ENCODE measurements around the gene TBC1D16. TPM values are rescaled to one million over a fixed set of nuclear protein-coding genes. Genes with fewer than 3 reads are reported as not detected.

The TBC1D16 gene
- total RNA-seq, 2 donors from 2014 or later, result 45.9 to 52.1 TPM

DNA sequence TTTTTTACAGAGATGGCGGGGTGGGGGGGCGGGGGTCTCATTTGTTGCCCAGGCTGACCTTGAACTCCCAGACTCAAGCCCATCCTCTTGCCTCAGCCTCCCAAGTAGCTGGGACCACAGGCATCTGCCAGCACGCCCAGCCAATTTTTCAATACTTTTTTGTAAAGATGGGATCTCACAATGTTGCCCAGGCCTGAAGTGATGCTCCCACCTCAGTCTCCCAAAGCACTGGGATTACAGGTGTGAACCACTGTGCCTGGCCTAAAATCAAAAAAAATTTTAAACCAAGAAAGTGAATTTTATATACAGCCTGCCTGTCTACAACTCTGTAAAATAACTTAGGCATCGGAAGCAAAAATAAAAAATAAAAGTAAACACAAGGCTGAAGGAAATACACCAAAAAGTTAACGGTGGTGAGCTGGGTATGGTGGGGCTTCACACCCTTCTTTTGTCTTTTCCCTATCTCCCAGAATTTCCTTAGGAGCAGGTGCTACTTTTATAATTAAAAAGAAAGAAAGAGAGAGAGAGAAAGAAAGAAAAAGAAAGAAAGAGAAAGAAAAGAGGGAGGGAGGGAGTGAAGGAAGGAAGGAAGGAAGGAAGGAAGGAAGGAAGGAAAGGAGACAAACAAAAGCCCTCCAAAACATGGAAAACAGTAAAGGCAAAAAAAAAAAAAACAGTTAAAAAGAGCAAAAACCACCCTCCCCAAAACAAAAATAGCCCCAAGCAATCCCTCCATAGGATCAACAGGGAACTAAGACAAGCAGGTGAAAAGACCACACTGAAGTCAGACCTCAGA lies 51.4 kb downstream of the TBC1D16 start:
- no peaks in the 10 kb centered on the region for H3K9me3 ChIP-seq
- H3K4me1 ChIP-seq (ENCODE audit: control insufficient read depth in 1 of 2, low read depth in 2 of 2), result peaks cover 4 to 6% of the 10 kb centered on the region in 2 donors
- no peaks in the 10 kb centered on the region for H3K27me3 ChIP-seq (replicated peaks; ENCODE audit: insufficient read depth)
- DNase-seq (ENCODE audit: low spot score) (no peak), ATAC-seq (ENCODE audit: insufficient number of reproducible peaks, low FRiP score, low read depth) (no peak)
- H3K27ac ChIP-seq, result no peak overlapping the region
- no peaks in the 10 kb centered on the region for H3K36me3 ChIP-seq
- TF ChIP-seq, protein P1, sequence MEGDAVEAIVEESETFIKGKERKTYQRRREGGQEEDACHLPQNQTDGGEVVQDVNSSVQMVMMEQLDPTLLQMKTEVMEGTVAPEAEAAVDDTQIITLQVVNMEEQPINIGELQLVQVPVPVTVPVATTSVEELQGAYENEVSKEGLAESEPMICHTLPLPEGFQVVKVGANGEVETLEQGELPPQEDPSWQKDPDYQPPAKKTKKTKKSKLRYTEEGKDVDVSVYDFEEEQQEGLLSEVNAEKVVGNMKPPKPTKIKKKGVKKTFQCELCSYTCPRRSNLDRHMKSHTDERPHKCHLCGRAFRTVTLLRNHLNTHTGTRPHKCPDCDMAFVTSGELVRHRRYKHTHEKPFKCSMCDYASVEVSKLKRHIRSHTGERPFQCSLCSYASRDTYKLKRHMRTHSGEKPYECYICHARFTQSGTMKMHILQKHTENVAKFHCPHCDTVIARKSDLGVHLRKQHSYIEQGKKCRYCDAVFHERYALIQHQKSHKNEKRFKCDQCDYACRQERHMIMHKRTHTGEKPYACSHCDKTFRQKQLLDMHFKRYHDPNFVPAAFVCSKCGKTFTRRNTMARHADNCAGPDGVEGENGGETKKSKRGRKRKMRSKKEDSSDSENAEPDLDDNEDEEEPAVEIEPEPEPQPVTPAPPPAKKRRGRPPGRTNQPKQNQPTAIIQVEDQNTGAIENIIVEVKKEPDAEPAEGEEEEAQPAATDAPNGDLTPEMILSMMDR (IDR thresholded peaks at IDR 0.05), result no peak
- no peak overlapping the region for H3K4me3 ChIP-seq

DNA sequence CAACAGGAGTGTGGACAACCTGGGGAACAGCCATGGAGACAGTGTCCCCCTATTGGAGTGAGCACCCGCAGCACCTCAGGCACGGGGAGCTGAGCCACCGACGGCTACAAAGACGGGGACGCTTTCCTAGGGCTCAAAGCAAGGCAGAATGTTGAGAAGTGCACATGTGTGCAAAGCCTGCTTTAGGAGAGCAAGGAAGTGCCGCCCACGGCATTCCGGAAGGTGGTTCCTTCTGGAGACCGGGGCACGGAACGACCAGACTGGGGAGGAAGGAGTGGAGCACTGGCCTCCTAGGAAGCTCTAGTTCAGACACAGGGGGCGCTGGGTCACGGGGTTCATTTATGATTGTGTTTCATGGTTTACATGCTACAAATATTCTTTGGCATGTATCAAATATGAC lies 52.2 kb downstream of the TBC1D16 start:
- no peak overlapping the region for H3K27ac ChIP-seq
- TF ChIP-seq, protein P1 (IDR thresholded peaks at IDR 0.05), result no peak
- H3K9me3 ChIP-seq, result no peaks in the 10 kb centered on the region
- H3K4me1 ChIP-seq (ENCODE audit: control insufficient read depth in 1 of 2, low read depth in 2 of 2), result peaks cover 4 to 6% of the 10 kb centered on the region in 2 donors
- H3K4me3 ChIP-seq, result no peak overlapping the region
- no peak for DNase-seq (ENCODE audit: low spot score)
- H3K36me3 ChIP-seq, result no peaks in the 10 kb centered on the region
- ATAC-seq (ENCODE audit: insufficient number of reproducible peaks, low FRiP score, low read depth), result no peak
- H3K27me3 ChIP-seq (replicated peaks; ENCODE audit: insufficient read depth), result no peaks in the 10 kb centered on the region

DNA sequence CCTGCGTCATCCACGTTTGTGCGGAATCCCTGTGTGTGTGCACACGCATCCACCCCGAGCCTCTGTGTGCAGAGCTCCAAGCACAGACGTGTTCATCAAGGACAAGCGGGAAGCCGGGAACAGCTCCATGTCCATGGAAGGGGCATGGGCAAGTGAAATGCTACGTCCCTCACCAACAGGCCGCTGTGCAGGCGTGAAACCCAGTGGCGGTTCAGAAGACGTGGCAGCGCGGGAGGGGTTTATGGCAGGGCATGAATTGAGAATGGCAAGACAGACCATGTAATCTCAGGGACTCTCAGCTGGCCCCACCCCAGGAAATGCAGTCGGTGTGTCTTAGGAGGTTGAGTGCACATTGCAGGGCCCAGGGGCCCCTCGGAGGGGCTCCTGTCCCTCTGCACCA lies 52.7 kb downstream of the TBC1D16 start:
- Histone ChIP-seq H3K4me1 (ENCODE audit: control insufficient read depth in 1 of 2, low read depth in 2 of 2) (peaks cover under 1% of the 10 kb centered on the region in 2 donors), H3K27me3 (replicated peaks; ENCODE audit: insufficient read depth) (no peaks in the 10 kb centered on the region), H3K36me3 (no peaks in the 10 kb centered on the region), H3K9me3 (no peaks in the 10 kb centered on the region), H3K27ac (no peak overlapping the region), H3K4me3 (no peak overlapping the region)
- ATAC-seq (ENCODE audit: insufficient number of reproducible peaks, low FRiP score, low read depth), result no peak
- no peak for DNase-seq (ENCODE audit: low spot score)
- TF ChIP-seq, protein P1 (IDR thresholded peaks at IDR 0.05), result no peak

DNA sequence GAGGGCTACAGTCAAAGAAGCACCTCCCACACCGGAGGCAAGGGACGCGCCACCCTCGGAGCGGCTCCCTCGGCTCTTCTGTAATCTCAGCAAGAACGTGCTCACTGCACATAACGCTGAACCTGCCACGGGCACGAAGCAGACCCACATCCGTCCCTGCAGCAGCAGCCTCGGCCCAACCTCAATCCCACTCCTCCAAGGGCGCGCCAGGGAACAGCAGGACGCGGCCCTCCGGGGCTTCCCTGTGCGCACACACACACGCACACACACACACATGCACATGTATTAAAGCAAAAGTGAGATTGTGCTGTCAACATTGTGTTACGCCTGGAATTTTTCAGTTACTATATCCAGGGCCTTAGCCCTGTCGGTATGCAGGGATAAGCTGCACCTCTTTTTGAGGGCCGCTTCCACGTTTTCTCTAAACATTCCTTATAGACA lies 54.0 kb downstream of the TBC1D16 start:
- Histone ChIP-seq H3K36me3 (no peaks in the 10 kb centered on the region), H3K27ac (no peak overlapping the region), H3K27me3 (replicated peaks; ENCODE audit: insufficient read depth) (no peaks in the 10 kb centered on the region), H3K9me3 (no peaks in the 10 kb centered on the region), H3K4me1 (ENCODE audit: control insufficient read depth in 1 of 2, low read depth in 2 of 2) (no peaks in the 10 kb centered on the region), H3K4me3 (no peak overlapping the region)
- TF ChIP-seq, protein P1 (IDR thresholded peaks at IDR 0.05), result no peak
- DNase-seq (ENCODE audit: low spot score) (no peak), ATAC-seq (ENCODE audit: insufficient number of reproducible peaks, low FRiP score, low read depth) (no peak)

DNA sequence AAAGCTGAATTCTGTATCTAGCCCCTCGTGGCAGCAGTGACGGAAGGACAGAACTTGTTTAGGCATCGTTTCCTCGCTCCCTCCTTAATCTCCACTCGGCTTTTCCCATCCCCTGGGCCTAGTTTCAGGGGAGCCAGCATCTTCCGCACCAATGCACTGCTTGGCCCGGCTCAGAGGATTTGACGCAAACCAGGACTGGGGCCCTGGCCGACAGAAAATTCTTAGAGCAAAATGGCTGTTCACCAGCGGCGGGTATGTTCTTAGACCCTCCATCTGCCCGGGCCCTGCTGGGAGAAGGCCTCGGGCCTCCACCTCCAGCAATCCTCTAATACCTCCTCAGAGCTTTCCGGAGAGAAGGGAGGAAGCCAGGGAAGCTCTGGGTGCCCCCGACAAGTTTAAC lies 54.6 kb downstream of the TBC1D16 start:
- TF ChIP-seq, protein P1 (IDR thresholded peaks at IDR 0.05), result no peak
- H3K36me3 ChIP-seq, result no peaks in the 10 kb centered on the region
- H3K4me3 ChIP-seq, result no peak overlapping the region
- H3K27ac ChIP-seq, result no peak overlapping the region
- DNase-seq (ENCODE audit: low spot score) (no peak), ATAC-seq (ENCODE audit: insufficient number of reproducible peaks, low FRiP score, low read depth) (no peak)
- no peaks in the 10 kb centered on the region for H3K9me3 ChIP-seq
- H3K27me3 ChIP-seq (replicated peaks; ENCODE audit: insufficient read depth), result no peaks in the 10 kb centered on the region
- no peaks in the 10 kb centered on the region for H3K4me1 ChIP-seq (ENCODE audit: control insufficient read depth in 1 of 2, low read depth in 2 of 2)

All from thoracic aorta (tissue), 2 donors.